GM21360 (cell line): ENCODE results near the gene LIG3.
"Not testable (repeated sequence)": the region's sequence is repeated elsewhere in the genome, so short reads cannot be mapped to it uniquely, and the experiment has no call there.

Source experiments
- ATAC-seq: cut with Tn5 transposase; IDR thresholded peaks from one replicate; pipeline ENCODE4 v1.9.1; 2021; ENCODE audit warnings: mild to moderate bottlenecking, moderate library complexity; ENCODE audit not compliant: unreplicated experiment

Gene LIG3

DNA sequence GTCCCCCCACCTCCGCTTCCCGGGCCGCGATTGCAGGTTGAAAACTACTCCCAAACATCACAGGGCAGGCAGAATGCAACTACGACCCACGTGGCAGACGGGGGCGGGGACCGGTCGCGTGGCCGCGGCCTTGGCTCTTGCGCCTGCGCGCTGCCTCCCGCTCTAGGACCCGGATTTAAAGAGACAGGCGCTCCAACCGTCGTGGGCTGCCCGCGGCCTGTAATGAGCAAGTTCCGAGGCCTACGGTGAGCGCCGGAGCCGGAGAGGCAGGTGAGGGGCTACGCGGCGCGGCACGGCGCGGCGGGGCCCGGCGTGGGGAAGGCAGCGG lies at the start of gene LIG3:
LIG3 (plus strand) TSS at position 160 of the 328 bp plus-strand sequence. CDS start 2,494 bp downstream, outside the sequence.
- ATAC-seq, result peak; percentile 73

DNA sequence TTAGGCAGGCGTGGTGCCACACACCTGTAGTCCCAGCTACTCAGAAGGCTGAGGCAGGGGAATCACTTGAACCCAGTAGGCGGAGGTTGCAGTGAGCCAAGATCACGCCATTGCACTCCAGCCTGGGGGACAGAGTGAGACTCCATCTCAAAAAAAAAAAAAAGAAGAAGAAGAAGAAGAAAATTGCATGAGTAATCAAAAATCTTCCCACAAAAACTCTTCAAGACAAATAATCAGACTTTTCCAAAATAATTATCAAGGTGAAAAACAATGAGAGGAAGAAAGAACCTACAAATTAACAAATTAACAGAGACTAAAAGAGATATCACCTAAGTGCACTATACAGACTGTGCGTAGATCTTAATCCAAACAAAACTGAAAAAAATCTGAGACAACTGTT lies 29.5 kb upstream of the LIG3 start:
- not testable (repeated sequence) for ATAC-seq

DNA sequence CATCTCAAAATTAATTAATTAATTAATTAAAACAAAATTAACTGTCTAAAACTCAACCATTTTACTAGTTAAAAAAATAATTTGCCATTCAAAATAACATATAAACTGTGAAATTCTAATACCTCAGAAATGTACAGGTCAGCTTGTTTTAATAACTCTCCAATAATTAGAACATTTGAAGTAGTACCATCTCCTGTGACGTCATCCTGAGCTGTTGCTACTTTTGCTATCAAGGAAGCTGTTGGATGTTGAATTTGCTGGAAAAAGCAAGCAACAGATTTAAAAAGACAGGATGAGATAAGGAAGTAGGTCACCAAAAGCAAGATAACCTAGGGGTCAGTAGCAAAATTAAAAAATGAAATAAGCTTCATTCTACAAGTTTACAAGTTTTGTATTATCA lies 21.9 kb upstream of the LIG3 start:
- no peak for ATAC-seq

DNA sequence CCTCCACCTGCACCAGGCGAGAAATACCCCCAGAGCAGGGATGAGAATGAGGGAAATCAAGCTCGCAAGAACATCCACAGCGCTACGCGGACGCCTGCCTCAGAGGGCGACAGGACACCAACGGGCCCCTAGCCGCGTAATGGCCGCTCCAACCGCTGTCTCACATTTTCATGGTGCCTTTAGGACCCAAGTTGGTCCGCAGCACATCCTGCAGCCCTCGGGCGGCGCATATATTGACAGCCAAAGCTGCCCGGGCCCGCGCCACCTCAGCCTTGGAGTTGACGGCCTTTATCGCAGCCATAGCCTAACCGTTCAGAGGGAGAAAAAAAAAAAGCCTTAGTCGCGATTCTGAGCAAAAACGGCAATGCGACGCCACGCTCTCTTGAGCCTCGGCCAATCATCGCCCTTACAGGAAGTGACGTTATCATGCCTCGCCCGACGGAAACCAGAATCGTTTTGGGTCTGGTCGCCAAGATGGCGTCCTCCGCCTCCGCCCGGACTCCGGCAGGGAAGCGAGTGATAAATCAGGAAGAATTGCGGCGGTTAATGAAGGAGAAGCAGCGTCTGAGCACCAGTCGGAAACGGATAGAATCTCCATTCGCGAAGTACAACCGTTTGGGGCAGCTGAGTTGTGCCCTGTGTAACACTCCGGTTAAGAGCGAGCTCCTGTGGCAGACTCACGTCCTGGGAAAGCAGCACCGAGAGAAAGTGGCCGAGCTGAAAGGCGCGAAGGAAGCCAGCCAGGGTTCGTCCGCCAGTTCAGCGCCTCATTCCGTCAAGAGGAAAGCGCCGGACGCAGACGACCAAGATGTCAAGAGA lies 19.0 kb upstream of the LIG3 start, which contains the start of the genes CCT6B and ZNF830:
CCT6B (minus strand) TSS at position 368 of the 819 bp plus-strand sequence; CDS start at position 301, 67 bp downstream.
ZNF830 (plus strand) TSS at position 448 of the 819 bp plus-strand sequence; CDS start at position 475, 27 bp downstream.
- peak; percentile 89 for ATAC-seq

DNA sequence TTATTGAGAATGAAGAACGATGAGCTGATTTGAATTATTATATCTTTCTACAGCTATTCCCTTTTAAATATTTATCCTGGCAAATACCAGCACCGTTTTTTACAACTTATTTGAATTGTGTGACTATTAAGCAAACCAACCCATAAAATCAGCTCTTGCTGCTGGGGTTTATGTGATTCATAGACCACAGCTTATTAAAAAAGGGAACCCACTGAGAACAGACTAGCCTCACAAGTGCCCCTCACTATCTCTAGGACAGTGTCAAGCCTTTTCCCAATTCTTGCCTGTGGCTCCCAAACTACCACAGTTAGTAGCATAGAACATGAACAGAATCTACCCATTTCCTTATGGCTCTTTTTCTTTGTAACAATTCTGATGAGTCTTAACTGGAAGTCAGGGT lies 6.1 kb upstream of the LIG3 start:
- ATAC-seq, result no peak

DNA sequence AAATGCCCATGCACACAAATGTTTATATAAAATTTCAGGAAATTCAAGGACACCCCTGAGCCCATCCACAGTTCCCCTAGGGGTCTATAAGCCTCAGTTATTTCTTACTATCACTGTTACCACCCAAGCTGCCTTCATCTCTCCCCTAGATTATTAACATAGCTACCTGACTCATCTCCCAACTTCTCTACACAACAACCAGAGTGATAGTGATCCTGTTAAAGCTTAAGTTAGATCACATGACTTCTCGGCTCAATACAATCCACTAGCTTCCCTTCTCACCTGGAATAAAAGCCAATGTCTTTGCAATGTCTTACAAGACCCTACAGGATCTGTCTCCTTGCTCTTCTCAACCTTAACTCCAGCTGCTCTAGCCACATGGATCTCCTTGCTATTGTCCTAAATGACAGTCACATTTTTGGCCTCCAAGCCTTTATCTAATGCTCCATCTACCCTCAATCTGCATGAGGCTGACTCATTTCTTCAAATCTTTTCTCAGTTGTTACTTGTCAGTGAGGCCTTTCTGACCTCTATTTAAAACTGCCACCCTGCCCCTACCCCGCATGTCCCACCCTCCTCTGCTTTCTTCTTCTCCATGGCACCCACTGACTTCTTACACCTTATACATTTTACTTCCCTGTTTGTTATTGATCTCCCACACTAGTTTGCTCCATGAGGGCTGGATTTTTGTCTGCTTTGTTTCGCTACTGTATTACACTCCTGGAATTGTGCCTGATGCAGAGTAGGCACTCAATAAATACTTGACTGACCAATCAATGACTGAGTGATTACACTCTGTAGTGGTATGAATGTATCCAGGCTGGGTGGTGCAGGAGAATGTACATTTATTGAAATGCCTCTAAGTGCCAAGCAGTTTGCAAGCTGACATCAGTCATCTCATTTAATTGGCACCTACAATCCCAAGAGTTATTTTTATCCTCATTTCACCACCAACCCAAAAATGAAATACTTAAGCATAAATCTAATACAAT lies 5.2 kb upstream of the LIG3 start:
- no peak for ATAC-seq

DNA sequence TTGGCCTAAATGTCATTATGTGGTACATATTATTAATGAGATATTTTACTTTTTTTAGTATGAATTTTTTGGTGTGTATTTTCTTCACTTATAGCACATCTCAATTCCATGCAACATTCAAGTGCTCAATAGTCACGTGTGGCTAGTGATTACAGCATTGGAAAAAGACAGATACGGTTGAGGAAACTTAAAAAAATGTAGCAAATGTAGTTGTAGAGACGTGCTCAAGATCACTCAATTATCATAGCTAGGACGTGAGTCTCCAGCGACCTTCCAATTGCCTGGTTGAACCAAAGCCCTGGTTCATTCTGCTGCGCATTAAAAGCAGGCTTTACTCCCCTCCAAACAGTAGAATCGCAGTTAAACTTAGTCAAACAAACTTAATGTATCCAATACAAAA lies 1.2 kb upstream of the LIG3 start:
- no peak for ATAC-seq

DNA sequence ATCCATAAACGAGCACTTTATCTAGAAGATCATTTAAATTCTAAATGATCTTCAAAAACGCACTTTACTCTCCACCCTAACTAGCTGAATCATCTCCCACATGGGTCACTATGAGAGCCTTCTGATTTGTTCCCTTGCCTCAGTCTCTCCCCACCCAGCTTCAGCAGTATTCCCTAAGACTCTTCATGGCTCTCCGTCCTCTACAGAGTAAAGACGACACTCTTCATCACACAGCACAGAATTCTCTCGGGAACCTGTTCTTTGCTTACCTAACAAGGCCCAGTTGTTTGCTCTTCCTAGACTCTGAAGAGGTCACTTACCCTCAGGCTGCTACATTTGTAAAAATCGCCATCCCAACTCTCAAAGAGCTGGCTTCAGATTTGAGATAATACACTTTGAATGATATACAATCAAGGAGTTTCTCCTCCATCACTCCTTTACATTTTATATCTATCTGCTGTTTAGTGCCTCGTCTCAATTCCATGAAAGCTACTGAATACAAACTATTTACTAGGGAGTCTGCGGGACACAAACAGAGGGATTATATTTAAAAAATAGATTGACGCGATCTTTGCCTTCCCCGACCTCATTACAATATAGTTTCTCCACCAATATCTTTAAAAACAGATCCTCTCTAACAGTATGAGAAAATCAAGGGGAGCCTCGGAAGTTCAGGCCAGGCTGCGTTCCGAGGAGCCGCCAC lies 511 bp upstream of the LIG3 start:
- ATAC-seq, result no peak

DNA sequence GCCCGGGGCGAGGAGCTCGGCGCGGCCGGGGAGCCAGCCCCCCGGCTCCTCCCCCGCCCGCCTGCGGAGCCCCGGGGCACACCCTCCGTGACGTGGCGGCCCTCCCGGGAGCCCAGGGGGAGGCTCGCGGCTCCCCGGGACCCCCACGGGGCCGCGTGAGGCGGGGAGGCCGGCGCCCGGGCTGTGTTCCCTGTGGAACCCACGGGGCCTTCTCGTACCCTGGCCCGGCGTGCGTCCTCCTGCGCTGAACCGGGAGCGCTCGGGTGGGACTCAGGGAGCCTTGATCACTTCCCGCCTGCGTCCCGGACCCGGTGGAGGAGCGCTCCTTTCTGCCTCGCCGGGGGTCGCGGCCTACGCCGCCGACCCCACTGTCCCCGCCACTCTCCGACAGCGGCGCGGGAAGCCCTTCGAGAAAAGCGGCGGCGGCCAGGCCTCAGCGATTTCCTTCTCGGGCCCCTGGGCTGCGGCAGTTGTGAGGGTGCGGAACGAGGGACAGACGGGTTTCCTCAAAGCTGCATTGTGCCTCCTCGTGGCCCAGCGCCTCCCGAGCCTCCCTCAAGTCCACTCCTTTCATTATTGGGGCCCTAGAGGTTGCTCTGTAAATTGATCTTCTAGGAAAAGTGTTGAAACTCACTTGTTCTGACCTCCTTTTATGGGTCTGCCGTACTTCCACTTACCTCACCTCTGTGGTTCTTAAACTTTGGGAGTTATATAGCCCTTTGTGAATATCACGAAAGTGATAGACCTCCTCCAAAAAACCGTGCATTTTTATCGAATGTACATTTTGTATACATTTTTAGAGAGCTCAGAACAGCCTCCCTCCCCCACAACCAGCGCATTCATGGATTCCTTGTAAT lies 597 bp downstream of the LIG3 start:
- ATAC-seq, result peak; percentile 68

DNA sequence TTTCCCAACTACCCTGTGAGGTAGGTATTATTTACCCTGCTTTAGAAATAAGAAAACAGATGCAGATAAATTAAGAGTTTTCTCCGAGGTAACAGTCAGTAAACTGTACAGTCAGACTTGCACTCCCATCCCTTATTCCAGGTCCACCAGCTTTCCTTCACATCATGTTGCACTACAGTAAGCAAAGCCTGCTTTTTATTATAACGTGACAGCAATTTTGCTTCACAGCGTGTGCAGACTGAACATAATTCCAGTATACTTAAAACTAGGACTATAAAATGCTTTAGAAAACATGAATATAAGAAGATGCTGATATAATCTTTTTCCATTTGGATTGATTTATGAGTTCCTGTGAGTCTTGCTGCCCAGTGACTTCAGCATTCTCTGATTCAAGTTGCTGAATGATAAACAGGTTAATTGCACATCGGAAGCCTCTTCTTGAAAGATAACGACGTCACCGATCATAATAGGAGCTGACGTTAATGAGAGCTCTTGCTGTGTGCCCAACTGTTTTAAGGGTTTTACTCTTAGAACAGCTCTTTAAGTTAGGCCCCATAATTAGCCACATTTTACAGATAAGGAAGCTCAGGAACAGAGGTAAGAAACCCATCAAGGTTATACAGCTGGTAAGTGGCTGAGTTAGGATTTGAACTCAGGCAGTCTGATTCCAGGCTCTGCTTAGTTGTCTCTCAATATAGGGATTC lies 1.4 kb downstream of the LIG3 start:
- ATAC-seq, result no peak

DNA sequence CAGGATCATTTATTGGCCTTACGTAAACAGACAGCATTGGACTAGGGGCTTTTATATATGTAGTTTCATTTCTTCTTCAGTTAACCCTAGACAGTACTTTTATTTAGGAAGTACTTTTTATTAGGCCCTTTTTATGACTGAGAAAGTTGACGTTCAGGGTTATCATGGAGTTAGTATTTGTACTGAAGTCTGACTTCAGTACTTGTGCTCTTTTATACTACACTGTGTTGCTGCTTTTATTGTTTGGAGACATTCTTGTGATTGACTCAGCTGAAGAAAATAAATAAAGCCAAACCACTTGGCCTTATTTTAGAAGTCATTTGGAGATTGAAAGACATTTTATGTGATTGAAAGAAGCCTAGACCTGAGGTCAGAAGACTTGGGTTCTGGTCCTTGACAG lies 6.9 kb downstream of the LIG3 start:
- ATAC-seq, result no peak

DNA sequence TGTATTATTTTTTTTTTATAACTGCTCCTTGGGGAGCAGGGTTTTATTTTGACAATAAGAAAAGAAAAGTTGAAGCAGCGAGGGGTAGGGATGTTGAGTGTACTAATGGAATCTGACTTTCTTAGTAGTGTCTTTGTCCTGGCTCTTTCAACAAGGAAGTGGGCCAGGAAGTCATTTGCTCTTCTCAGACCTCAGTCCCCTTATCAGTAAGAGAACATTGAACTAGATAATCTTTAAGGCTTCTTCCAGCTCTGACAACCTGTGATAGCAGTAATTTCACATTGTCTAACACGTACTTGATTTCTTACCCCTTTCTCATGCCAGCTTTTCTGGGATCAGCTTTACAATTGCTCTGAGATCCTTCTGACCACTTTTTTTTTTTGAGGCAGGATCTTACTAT lies 8.3 kb downstream of the LIG3 start:
- no peak for ATAC-seq

DNA sequence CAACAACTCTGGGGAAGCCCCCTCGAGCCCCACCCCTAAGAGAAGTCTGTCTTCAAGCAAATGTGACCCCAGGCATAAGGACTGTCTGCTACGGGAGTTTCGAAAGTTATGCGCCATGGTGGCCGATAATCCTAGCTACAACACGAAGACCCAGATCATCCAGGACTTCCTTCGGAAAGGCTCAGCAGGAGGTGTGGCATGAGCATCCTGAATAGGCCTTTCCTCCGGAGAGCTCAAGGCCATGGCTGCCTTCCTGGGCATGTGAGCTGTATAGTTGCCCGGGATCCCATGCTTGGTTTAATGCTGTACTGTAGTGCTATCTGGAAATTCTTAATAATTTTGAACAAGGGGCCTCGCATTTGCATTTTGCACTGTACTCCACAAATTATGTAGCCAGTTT lies 9.2 kb downstream of the LIG3 start:
- no peak for ATAC-seq

DNA sequence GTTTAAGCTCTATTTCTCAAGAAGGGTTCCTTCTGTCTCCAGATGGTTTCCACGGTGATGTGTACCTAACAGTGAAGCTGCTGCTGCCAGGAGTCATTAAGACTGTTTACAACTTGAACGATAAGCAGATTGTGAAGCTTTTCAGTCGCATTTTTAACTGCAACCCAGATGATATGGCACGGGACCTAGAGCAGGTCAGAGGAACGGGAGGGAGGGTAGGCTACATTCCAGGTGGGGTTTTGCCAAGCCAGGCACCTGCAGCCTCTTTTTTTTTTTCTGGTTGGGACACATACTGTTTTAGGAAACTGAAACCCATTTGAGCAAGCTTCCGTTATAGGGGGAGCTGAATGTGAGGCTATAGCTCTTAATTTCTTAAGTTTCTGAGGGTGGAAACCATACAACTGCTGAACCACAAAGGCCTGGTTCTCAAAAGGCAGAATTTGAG lies 10.6 kb downstream of the LIG3 start:
- no peak for ATAC-seq

DNA sequence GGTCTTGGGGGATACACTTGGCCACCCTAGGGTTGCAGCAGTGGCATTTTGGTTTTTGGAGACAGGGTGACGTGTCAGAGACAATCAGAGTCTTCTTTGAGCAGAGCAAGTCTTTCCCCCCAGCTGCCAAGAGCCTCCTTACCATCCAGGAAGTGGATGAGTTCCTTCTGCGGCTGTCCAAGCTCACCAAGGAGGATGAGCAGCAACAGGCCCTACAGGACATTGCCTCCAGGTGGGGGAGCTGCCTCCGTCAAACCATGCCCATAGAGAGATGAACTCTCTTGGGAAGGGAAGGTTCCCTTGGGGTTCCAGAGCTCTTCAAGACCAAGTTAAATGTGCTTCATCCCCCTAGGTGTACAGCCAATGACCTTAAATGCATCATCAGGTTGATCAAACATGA lies 11.3 kb downstream of the LIG3 start:
- ATAC-seq, result no peak

DNA sequence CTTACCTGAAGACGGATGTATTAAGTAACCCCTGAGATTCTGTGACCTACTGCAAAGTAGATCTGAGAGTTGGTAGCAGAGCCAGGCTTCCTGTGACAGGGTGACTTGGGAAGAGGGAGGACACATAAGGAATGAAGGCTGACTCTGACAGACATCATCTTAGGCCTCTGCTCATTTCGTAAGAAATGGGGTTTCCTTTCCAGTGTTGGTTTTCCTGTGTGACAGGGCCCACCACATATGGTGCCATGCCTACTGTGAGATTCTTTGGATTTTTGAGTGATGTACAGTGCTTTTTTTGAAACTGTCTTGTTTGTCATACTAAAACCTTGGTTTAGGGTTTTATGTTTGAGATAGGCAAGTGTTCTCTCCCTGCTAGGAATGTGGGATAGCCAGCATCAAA lies 12.7 kb downstream of the LIG3 start:
- ATAC-seq, result no peak

DNA sequence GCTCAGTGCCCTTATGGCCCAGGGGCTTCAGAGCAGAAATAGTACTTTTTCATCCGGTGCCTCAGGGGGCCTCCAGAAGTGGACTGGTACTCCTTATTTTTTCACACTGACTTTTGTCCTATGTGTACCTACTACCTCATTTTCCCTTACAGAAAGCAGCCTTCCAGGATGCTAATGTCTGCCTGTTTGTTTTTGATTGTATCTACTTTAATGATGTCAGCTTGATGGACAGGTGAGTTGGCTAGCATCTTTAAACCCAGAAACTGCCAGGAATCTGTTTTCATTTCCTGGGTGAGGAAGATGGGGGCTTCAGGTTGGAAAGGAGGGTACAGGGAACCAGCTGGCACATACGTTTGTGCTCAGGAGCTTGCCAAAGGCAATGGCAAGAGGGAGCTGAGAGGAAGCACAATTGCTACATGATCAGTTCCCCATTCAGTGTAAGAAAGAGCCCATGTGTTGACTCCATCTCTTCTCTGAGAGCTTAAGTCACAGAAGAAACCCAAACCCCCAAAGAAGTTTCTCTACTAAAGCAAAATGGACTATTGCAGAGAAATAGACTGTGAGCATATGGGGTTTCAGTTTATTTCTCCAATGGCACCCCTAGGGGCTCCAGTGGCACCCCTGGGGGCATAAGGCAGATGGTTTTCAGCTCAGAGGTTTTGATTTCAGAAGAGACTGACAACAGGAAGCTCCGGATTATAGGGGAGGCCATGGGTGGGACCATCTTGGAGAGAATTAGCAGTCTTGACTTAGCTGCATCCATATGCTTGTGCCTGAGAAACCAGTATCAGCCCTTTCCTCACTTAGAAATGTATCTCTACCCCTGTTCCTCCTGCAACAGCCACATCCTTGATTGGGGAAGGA lies 16.3 kb downstream of the LIG3 start:
- no peak for ATAC-seq

DNA sequence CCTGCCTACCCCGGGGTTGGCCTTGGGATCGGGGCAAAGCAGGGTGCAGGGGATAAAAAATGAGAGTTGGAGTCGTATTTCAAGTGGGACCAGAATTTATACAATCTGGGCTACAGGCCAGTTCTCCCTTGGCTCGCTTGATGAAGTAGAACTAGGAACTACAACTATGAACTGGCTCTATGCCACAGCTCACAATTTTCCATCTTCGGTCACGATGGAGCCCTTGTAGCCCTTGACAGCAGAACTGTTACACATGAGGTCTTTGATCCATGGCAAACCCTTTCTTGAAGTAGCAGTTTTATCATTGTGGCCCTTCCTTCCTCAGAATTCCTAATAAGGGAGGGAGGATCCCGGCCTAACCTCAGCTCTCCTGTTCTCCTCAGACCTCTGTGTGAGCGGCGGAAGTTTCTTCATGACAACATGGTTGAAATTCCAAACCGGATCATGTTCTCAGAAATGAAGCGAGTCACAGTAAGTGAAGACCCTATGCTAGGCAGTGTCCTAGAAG lies 17.1 kb downstream of the LIG3 start:
- no peak for ATAC-seq
